ENCODE measurements around the gene SLFN11. TPM values are rescaled to one million over a fixed set of nuclear protein-coding genes. Genes with fewer than 3 reads are reported as not detected.

Gene SLFN11
- total and polyA plus RNA-seq, 4 experiments from 2014 or later, result 6.6 to 74.2 (median 43.0) TPM

DNA sequence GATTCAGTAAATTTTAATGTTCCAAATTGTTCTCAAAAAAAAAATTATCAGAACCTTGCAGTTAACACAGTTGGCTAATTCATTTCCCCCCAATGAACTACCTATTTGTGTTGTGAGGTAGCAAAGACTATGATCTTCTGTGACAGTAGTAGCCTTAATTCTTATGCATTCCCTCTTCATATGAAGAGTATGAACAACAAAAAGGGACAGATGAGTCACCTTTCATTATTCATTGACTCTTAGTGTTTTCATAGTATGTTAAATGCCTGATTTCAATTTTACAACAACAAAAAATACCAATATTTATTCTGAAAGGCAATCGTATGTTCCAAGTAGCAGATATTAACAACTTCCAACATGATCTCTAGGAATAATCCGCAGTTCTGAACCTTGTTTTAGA is 3.6 kb upstream of the SLFN11 start:
- peaks cover 23% of the 10 kb centered on the region for H3K4me1 ChIP-seq (ENCODE audit: insufficient read depth, low read length)
- H3K4me1 Mint-ChIP-seq, result peaks cover 13 to 41% (median 25%) of the 10 kb centered on the region in 4 donors
- intact Hi-C loops (cut with micrococcal nuclease), result no loop called here
- no peaks in the 10 kb centered on the region for H3K9me3 Mint-ChIP-seq
- POLR2A ChIA-PET (ENCODE audit: partially characterized antibody), result interaction anchor here (1.0 kb wide), 2 partner anchors 120 to 157 kb away, joined by 4 read pairs; no protein-coding TSS in a partner anchor
- H3K36me3 Mint-ChIP-seq, result peaks cover 0 to 12% of the 10 kb centered on the region in 2 donors
- H3K36me3 ChIP-seq (ENCODE audit: insufficient read depth, low read length), result no peaks in the 10 kb centered on the region
- no peaks in the 10 kb centered on the region for H3K9me3 ChIP-seq (ENCODE audit: control insufficient read depth in 1 of 2, low read length in 2 of 2)
- H3K27ac ChIP-seq (ENCODE audit: low read depth, low read length), result no peak overlapping the region
- H3K27me3 Mint-ChIP-seq, result no peaks in the 10 kb centered on the region
- CTCF ChIA-PET (ENCODE audit: partially characterized antibody), result no interaction called here
- peak overlapping the region in 1 of 8 donors; percentile 24 for H3K4me3 Mint-ChIP-seq
- H3K27ac Mint-ChIP-seq, result peak overlapping the region in 2 of 7 donors; percentile 63 to 72
- DNase-seq, result no peak
- no peaks in the 10 kb centered on the region for H3K27me3 ChIP-seq (ENCODE audit: insufficient read depth, low read length)
- H3K4me3 ChIP-seq (ENCODE audit: low read length in 2 of 2), result no peak overlapping the region

DNA sequence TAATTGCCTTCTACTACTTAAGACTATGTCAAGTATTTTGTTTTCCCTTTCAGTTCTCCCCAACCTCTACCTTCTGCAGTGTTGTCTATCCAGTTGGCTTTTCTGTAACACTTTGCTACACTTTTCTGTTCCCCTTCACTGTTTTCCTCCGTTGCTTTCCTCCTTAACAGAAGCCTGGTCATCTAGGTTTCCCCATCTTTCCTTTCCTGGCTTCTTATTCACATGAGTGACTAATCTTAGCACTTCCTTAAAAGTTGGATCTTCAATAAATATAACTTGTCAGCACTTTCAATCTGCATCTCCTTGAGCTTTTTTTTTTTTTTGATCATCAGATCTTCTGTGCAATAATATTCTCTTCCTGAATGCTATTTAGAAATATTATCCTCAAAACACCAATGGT is 2.8 kb upstream of the SLFN11 start:
- Mint-ChIP-seq H3K9me3 (peaks cover 0 to 2% (median 0%) of the 10 kb centered on the region in 8 donors), H3K27me3 (no peaks in the 10 kb centered on the region), H3K4me1 (peaks cover 21 to 47% (median 32%) of the 10 kb centered on the region in 4 donors), H3K4me3 (peak overlapping the region in 6 of 8 donors; percentile 7 to 81 (median 58)), H3K27ac (peak overlapping the region; percentile 49 to 93 (median 87)), H3K36me3 (peaks cover 0 to 12% of the 10 kb centered on the region in 2 donors)
- Histone ChIP-seq H3K27me3 (ENCODE audit: insufficient read depth, low read length) (no peaks in the 10 kb centered on the region), H3K9me3 (ENCODE audit: control insufficient read depth in 1 of 2, low read length in 2 of 2) (no peaks in the 10 kb centered on the region), H3K4me3 (ENCODE audit: low read length in 2 of 2) (no peak overlapping the region), H3K4me1 (ENCODE audit: insufficient read depth, low read length) (peaks cover 31% of the 10 kb centered on the region), H3K27ac (ENCODE audit: low read depth, low read length) (peak overlapping the region; percentile 6), H3K36me3 (ENCODE audit: insufficient read depth, low read length) (no peaks in the 10 kb centered on the region)
- DNase-seq, result no peak
- ChIA-PET CTCF (ENCODE audit: partially characterized antibody) (interaction anchor here (5.2 kb wide), 1 partner anchor 64 kb away, joined by 29 read pairs; no protein-coding TSS in a partner anchor), POLR2A (ENCODE audit: partially characterized antibody) (interaction anchor here (0.9 to 6.8 kb wide), 3 partner anchors 57 to 160 kb away, joined by 4 to 110 read pairs (median 43); partner anchors contain the start of gene SLFN12L)
- intact Hi-C loops (cut with micrococcal nuclease), result no loop called here

- Mint-ChIP-seq H3K4me3 (peak overlapping the region; percentile 96 to 100 (median 99)), H3K9me3 (peaks cover 0 to 11% (median 4%) of the 10 kb centered on the region in 8 donors), H3K4me1 (peaks cover 29 to 61% (median 43%) of the 10 kb centered on the region in 4 donors), H3K27me3 (no peaks in the 10 kb centered on the region), H3K27ac (peak overlapping the region; percentile 99 to 100 (median 100)), H3K36me3 (peaks cover 5 to 12% of the 10 kb centered on the region in 2 donors)
- no peak for DNase-seq
- POLR2A ChIA-PET (ENCODE audit: partially characterized antibody), result interaction anchor here (0.7 to 6.8 kb wide), 10 partner anchors 17 to 214 kb away, joined by 3 to 110 read pairs (median 8); partner anchors contain the start of genes PEX12, SLFN12L and SLFN5
- intact Hi-C loops (cut with micrococcal nuclease), result no loop called here
- Histone ChIP-seq H3K27ac (ENCODE audit: low read depth, low read length) (peak overlapping the region; percentile 98), H3K36me3 (ENCODE audit: insufficient read depth, low read length) (no peaks in the 10 kb centered on the region), H3K4me3 (ENCODE audit: low read length in 2 of 2) (peak overlapping the region; percentile 54 to 85), H3K4me1 (ENCODE audit: insufficient read depth, low read length) (peaks cover 36% of the 10 kb centered on the region), H3K9me3 (ENCODE audit: control insufficient read depth in 1 of 2, low read length in 2 of 2) (no peaks in the 10 kb centered on the region), H3K27me3 (ENCODE audit: insufficient read depth, low read length) (no peaks in the 10 kb centered on the region)
- CTCF ChIA-PET (ENCODE audit: partially characterized antibody), result interaction anchor here (1.6 to 5.2 kb wide), 3 partner anchors 62 to 160 kb away, joined by 5 to 29 read pairs (median 19); no protein-coding TSS in a partner anchor
Observed at GRCh38 chr17:35374766-35375344, 1.4 kb upstream of the SLFN11 start.

- ChIA-PET POLR2A (ENCODE audit: partially characterized antibody) (interaction anchor here (0.6 to 6.8 kb wide), 36 partner anchors 9 to 232 kb away, joined by 3 to 110 read pairs (median 4); partner anchors contain the start of genes NLE1, PEX12, SLFN12L and SLFN13), CTCF (ENCODE audit: partially characterized antibody) (interaction anchor here (0.9 to 5.2 kb wide), 5 partner anchors 62 to 203 kb away, joined by 3 to 29 read pairs (median 5); no protein-coding TSS in a partner anchor)
- Histone ChIP-seq H3K4me3 (ENCODE audit: low read length in 2 of 2) (peak overlapping the region; percentile 54 to 85), H3K36me3 (ENCODE audit: insufficient read depth, low read length) (no peaks in the 10 kb centered on the region), H3K4me1 (ENCODE audit: insufficient read depth, low read length) (peaks cover 39% of the 10 kb centered on the region), H3K27ac (ENCODE audit: low read depth, low read length) (peak overlapping the region; percentile 98), H3K9me3 (ENCODE audit: control insufficient read depth in 1 of 2, low read length in 2 of 2) (no peaks in the 10 kb centered on the region), H3K27me3 (ENCODE audit: insufficient read depth, low read length) (no peaks in the 10 kb centered on the region)
- peak overlapping the region; percentile 96 to 100 (median 99) for H3K4me3 Mint-ChIP-seq
- H3K9me3 Mint-ChIP-seq, result peaks cover 0 to 14% (median 4%) of the 10 kb centered on the region in 8 donors
- H3K36me3 Mint-ChIP-seq, result peaks cover 11 to 12% of the 10 kb centered on the region in 2 donors
- peak overlapping the region; percentile 99 to 100 (median 100) for H3K27ac Mint-ChIP-seq
- H3K4me1 Mint-ChIP-seq, result peaks cover 29 to 68% (median 46%) of the 10 kb centered on the region in 4 donors
- DNase-seq, result peak; percentile 50 to 62 (median 61)
- H3K27me3 Mint-ChIP-seq, result no peaks in the 10 kb centered on the region
- intact Hi-C loops (cut with micrococcal nuclease), result loop anchor here (1.0 to 2.0 kb wide), 7 partner anchors 27 to 165 kb away; partner anchors contain the start of genes SLFN12, SLFN13 and SLFN5
Observed at GRCh38 chr17:35373984-35374765, 754 bp upstream of the SLFN11 start.

- POLR2A ChIA-PET (ENCODE audit: partially characterized antibody), result interaction anchor here (0.6 to 6.8 kb wide), 34 partner anchors 8 to 231 kb away, joined by 3 to 110 read pairs (median 5); partner anchors contain the start of genes NLE1, PEX12, SLFN12L and SLFN5
- H3K4me1 ChIP-seq (ENCODE audit: insufficient read depth, low read length), result peaks cover 51% of the 10 kb centered on the region
- peak overlapping the region; percentile 99 to 100 (median 100) for H3K27ac Mint-ChIP-seq
Observed at GRCh38 chr17:35372846-35373533, 431 bp downstream of the SLFN11 start.

DNA sequence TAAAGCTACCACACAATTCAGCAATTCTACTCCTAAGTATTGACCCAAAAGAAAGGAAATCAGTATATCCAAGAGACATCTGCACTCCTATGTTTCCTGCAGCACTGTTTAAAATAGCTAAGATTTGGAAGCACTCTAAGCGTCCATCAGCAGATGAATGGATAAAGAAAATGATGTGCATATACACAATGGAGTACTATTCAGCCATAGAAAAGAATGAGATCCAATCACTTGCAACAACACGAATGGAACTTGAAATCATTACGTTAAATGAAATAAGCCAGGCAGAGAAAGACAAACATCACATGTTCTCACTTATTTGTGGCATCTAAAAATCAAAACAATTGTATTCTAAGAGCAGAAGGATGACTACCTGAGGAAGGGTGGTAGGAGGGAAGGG is 1.5 kb downstream of the SLFN11 start:
- no peak for DNase-seq
- H3K4me3 Mint-ChIP-seq, result peak overlapping the region; percentile 44 to 99 (median 86)
- no peaks in the 10 kb centered on the region for H3K27me3 Mint-ChIP-seq
- CTCF ChIA-PET (ENCODE audit: partially characterized antibody), result interaction anchor here (3.3 to 5.2 kb wide), 3 partner anchors 59 to 163 kb away, joined by 11 to 29 read pairs (median 19); no protein-coding TSS in a partner anchor
- peaks cover 0 to 14% (median 4%) of the 10 kb centered on the region in 8 donors for H3K9me3 Mint-ChIP-seq
- H3K36me3 ChIP-seq (ENCODE audit: insufficient read depth, low read length), result no peaks in the 10 kb centered on the region
- H3K27ac ChIP-seq (ENCODE audit: low read depth, low read length), result no peak overlapping the region
- POLR2A ChIA-PET (ENCODE audit: partially characterized antibody), result interaction anchor here (1.0 to 6.8 kb wide), 5 partner anchors 34 to 164 kb away, joined by 3 to 110 read pairs (median 9); partner anchors contain the start of gene SLFN12L
- peak overlapping the region in 6 of 7 donors; percentile 5 to 64 (median 16) for H3K27ac Mint-ChIP-seq
- H3K4me3 ChIP-seq (ENCODE audit: low read length in 2 of 2), result no peak overlapping the region
- no peaks in the 10 kb centered on the region for H3K27me3 ChIP-seq (ENCODE audit: insufficient read depth, low read length)
- H3K36me3 Mint-ChIP-seq, result peaks cover 11 to 16% of the 10 kb centered on the region in 2 donors
- H3K9me3 ChIP-seq (ENCODE audit: control insufficient read depth in 1 of 2, low read length in 2 of 2), result no peaks in the 10 kb centered on the region
- peaks cover 41 to 80% (median 53%) of the 10 kb centered on the region in 4 donors for H3K4me1 Mint-ChIP-seq
- intact Hi-C loops (cut with micrococcal nuclease), result loop anchor here (2.0 kb wide), 6 partner anchors 25 to 167 kb away; partner anchors contain the start of genes SLFN12, SLFN13 and SLFN5
- peaks cover 58% of the 10 kb centered on the region for H3K4me1 ChIP-seq (ENCODE audit: insufficient read depth, low read length)

More at GRCh38 chr17:35372846-35373533, 431 bp downstream of the SLFN11 start:
- Histone ChIP-seq H3K9me3 (ENCODE audit: control insufficient read depth in 1 of 2, low read length in 2 of 2) (no peaks in the 10 kb centered on the region), H3K27me3 (ENCODE audit: insufficient read depth, low read length) (no peaks in the 10 kb centered on the region), H3K4me3 (ENCODE audit: low read length in 2 of 2) (peak overlapping the region; percentile 54 to 85), H3K27ac (ENCODE audit: low read depth, low read length) (peak overlapping the region; percentile 98), H3K36me3 (ENCODE audit: insufficient read depth, low read length) (no peaks in the 10 kb centered on the region)
- Mint-ChIP-seq H3K36me3 (peaks cover 11 to 13% of the 10 kb centered on the region in 2 donors), H3K27me3 (no peaks in the 10 kb centered on the region), H3K9me3 (peaks cover 0 to 14% (median 4%) of the 10 kb centered on the region in 8 donors), H3K4me3 (peak overlapping the region; percentile 96 to 100 (median 99)), H3K4me1 (peaks cover 38 to 77% (median 53%) of the 10 kb centered on the region in 4 donors)
- CTCF ChIA-PET (ENCODE audit: partially characterized antibody), result interaction anchor here (1.1 to 5.2 kb wide), 5 partner anchors 16 to 202 kb away, joined by 3 to 29 read pairs (median 11); no protein-coding TSS in a partner anchor
- DNase-seq, result peak in 3 of 5 donors; percentile 10 to 37 (median 22)
- intact Hi-C loops (cut with micrococcal nuclease), result loop anchor here (1.0 to 2.0 kb wide), 7 partner anchors 26 to 166 kb away; partner anchors contain the start of genes SLFN12, SLFN13 and SLFN5
